ENCODE results near the gene NALCN.

The NALCN gene

GRCh38 chr13:101211261-101211660 is 205.0 kb downstream of the NALCN start:
- Histone ChIP-seq H3K9me3 (ENCODE audit: insufficient read depth, low read depth, low read length) (no peaks in the 10 kb centered on the region), H3K27ac (ENCODE audit: low read length) (no peak overlapping the region), H3K9ac (ENCODE audit: low read depth, low read length) (no peak overlapping the region), H3K4me1 (ENCODE audit: insufficient read depth, low read length) (no peaks in the 10 kb centered on the region), H3K4me3 (ENCODE audit: low read length) (no peak overlapping the region), H3K36me3 (ENCODE audit: insufficient read depth, low read depth, low read length) (no peaks in the 10 kb centered on the region), H3K27me3 (ENCODE audit: insufficient read depth, low read length) (no peaks in the 10 kb centered on the region)

GRCh38 chr13:101210774-101211173 is 205.5 kb downstream of the NALCN start:
- H3K36me3 ChIP-seq (ENCODE audit: insufficient read depth, low read depth, low read length), result no peaks in the 10 kb centered on the region
- no peak overlapping the region for H3K9ac ChIP-seq (ENCODE audit: low read depth, low read length)
- H3K27me3 ChIP-seq (ENCODE audit: insufficient read depth, low read length), result no peaks in the 10 kb centered on the region
- no peaks in the 10 kb centered on the region for H3K4me1 ChIP-seq (ENCODE audit: insufficient read depth, low read length)
- H3K27ac ChIP-seq (ENCODE audit: low read length), result no peak overlapping the region
- H3K4me3 ChIP-seq (ENCODE audit: low read length), result no peak overlapping the region
- H3K9me3 ChIP-seq (ENCODE audit: insufficient read depth, low read depth, low read length), result no peaks in the 10 kb centered on the region

GRCh38 chr13:101209206-101209893 is 207.0 kb downstream of the NALCN start:
- Histone ChIP-seq H3K36me3 (ENCODE audit: insufficient read depth, low read depth, low read length) (no peaks in the 10 kb centered on the region), H3K27ac (ENCODE audit: low read length) (no peak overlapping the region), H3K9ac (ENCODE audit: low read depth, low read length) (no peak overlapping the region), H3K4me3 (ENCODE audit: low read length) (no peak overlapping the region), H3K27me3 (ENCODE audit: insufficient read depth, low read length) (no peaks in the 10 kb centered on the region), H3K4me1 (ENCODE audit: insufficient read depth, low read length) (no peaks in the 10 kb centered on the region), H3K9me3 (ENCODE audit: insufficient read depth, low read depth, low read length) (no peaks in the 10 kb centered on the region)

GRCh38 chr13:101205408-101205807 is 210.9 kb downstream of the NALCN start:
- H3K4me1 ChIP-seq (ENCODE audit: insufficient read depth, low read length), result no peaks in the 10 kb centered on the region
- H3K4me3 ChIP-seq (ENCODE audit: low read length), result no peak overlapping the region
- H3K36me3 ChIP-seq (ENCODE audit: insufficient read depth, low read depth, low read length), result no peaks in the 10 kb centered on the region
- no peak overlapping the region for H3K9ac ChIP-seq (ENCODE audit: low read depth, low read length)
- H3K27ac ChIP-seq (ENCODE audit: low read length), result no peak overlapping the region
- H3K9me3 ChIP-seq (ENCODE audit: insufficient read depth, low read depth, low read length), result no peaks in the 10 kb centered on the region
- H3K27me3 ChIP-seq (ENCODE audit: insufficient read depth, low read length), result no peaks in the 10 kb centered on the region

- Histone ChIP-seq H3K27ac (ENCODE audit: low read length) (no peak overlapping the region), H3K4me3 (ENCODE audit: low read length) (no peak overlapping the region), H3K36me3 (ENCODE audit: insufficient read depth, low read depth, low read length) (no peaks in the 10 kb centered on the region), H3K4me1 (ENCODE audit: insufficient read depth, low read length) (no peaks in the 10 kb centered on the region), H3K9ac (ENCODE audit: low read depth, low read length) (no peak overlapping the region), H3K27me3 (ENCODE audit: insufficient read depth, low read length) (no peaks in the 10 kb centered on the region), H3K9me3 (ENCODE audit: insufficient read depth, low read depth, low read length) (no peaks in the 10 kb centered on the region)
These were observed 211.9 kb downstream of the NALCN start for GRCh38 chr13:101204270-101205020.

GRCh38 chr13:101202590-101202989 is 213.7 kb downstream of the NALCN start:
- Histone ChIP-seq H3K36me3 (ENCODE audit: insufficient read depth, low read depth, low read length) (no peaks in the 10 kb centered on the region), H3K9ac (ENCODE audit: low read depth, low read length) (no peak overlapping the region), H3K27me3 (ENCODE audit: insufficient read depth, low read length) (no peaks in the 10 kb centered on the region)

GRCh38 chr13:101190976-101191375 is 225.3 kb downstream of the NALCN start:
- Histone ChIP-seq H3K9me3 (ENCODE audit: insufficient read depth, low read depth, low read length) (no peaks in the 10 kb centered on the region), H3K4me3 (ENCODE audit: low read length) (no peak overlapping the region), H3K4me1 (ENCODE audit: insufficient read depth, low read length) (no peaks in the 10 kb centered on the region), H3K36me3 (ENCODE audit: insufficient read depth, low read depth, low read length) (no peaks in the 10 kb centered on the region), H3K27ac (ENCODE audit: low read length) (no peak overlapping the region), H3K27me3 (ENCODE audit: insufficient read depth, low read length) (no peaks in the 10 kb centered on the region), H3K9ac (ENCODE audit: low read depth, low read length) (no peak overlapping the region)

More at GRCh38 chr13:101202590-101202989, 213.7 kb downstream of the NALCN start:
- no peak overlapping the region for H3K4me3 ChIP-seq (ENCODE audit: low read length)
- no peak overlapping the region for H3K27ac ChIP-seq (ENCODE audit: low read length)
- H3K4me1 ChIP-seq (ENCODE audit: insufficient read depth, low read length), result no peaks in the 10 kb centered on the region
- no peaks in the 10 kb centered on the region for H3K9me3 ChIP-seq (ENCODE audit: insufficient read depth, low read depth, low read length)

GRCh38 chr13:101190337-101190736 is 226.0 kb downstream of the NALCN start:
- Histone ChIP-seq H3K4me3 (ENCODE audit: low read length) (no peak overlapping the region), H3K9me3 (ENCODE audit: insufficient read depth, low read depth, low read length) (no peaks in the 10 kb centered on the region), H3K27me3 (ENCODE audit: insufficient read depth, low read length) (no peaks in the 10 kb centered on the region), H3K27ac (ENCODE audit: low read length) (no peak overlapping the region), H3K36me3 (ENCODE audit: insufficient read depth, low read depth, low read length) (no peaks in the 10 kb centered on the region), H3K4me1 (ENCODE audit: insufficient read depth, low read length) (peaks cover 2% of the 10 kb centered on the region; the same call in 1 of the 2 replicates), H3K9ac (ENCODE audit: low read depth, low read length) (no peak overlapping the region)

GRCh38 chr13:101185606-101186005 is 230.7 kb downstream of the NALCN start:
- H3K36me3 ChIP-seq (ENCODE audit: insufficient read depth, low read depth, low read length), result no peaks in the 10 kb centered on the region

GRCh38 chr13:101181076-101181685 is 235.1 kb downstream of the NALCN start:
- H3K27me3 ChIP-seq (ENCODE audit: insufficient read depth, low read length), result no peaks in the 10 kb centered on the region
- no peaks in the 10 kb centered on the region for H3K9me3 ChIP-seq (ENCODE audit: insufficient read depth, low read depth, low read length)
- H3K4me1 ChIP-seq (ENCODE audit: insufficient read depth, low read length), result peaks cover 4% of the 10 kb centered on the region; the same call in 1 of the 2 replicates
- H3K27ac ChIP-seq (ENCODE audit: low read length), result no peak overlapping the region
- no peak overlapping the region for H3K4me3 ChIP-seq (ENCODE audit: low read length)
- no peaks in the 10 kb centered on the region for H3K36me3 ChIP-seq (ENCODE audit: insufficient read depth, low read depth, low read length)
- H3K9ac ChIP-seq (ENCODE audit: low read depth, low read length), result no peak overlapping the region

More at GRCh38 chr13:101185606-101186005, 230.7 kb downstream of the NALCN start:
- Histone ChIP-seq H3K27ac (ENCODE audit: low read length) (no peak overlapping the region), H3K4me1 (ENCODE audit: insufficient read depth, low read length) (peaks cover 4% of the 10 kb centered on the region; the same call in 1 of the 2 replicates), H3K4me3 (ENCODE audit: low read length) (no peak overlapping the region), H3K9ac (ENCODE audit: low read depth, low read length) (no peak overlapping the region), H3K27me3 (ENCODE audit: insufficient read depth, low read length) (no peaks in the 10 kb centered on the region), H3K9me3 (ENCODE audit: insufficient read depth, low read depth, low read length) (no peaks in the 10 kb centered on the region)

GRCh38 chr13:101179021-101179420 is 237.3 kb downstream of the NALCN start:
- no peaks in the 10 kb centered on the region for H3K36me3 ChIP-seq (ENCODE audit: insufficient read depth, low read depth, low read length)
- H3K9me3 ChIP-seq (ENCODE audit: insufficient read depth, low read depth, low read length), result no peaks in the 10 kb centered on the region
- no peaks in the 10 kb centered on the region for H3K27me3 ChIP-seq (ENCODE audit: insufficient read depth, low read length)
- no peak overlapping the region for H3K9ac ChIP-seq (ENCODE audit: low read depth, low read length)
- no peaks in the 10 kb centered on the region for H3K4me1 ChIP-seq (ENCODE audit: insufficient read depth, low read length)
- H3K27ac ChIP-seq (ENCODE audit: low read length), result no peak overlapping the region
- no peak overlapping the region for H3K4me3 ChIP-seq (ENCODE audit: low read length)

GRCh38 chr13:101178406-101178805 is 237.9 kb downstream of the NALCN start:
- Histone ChIP-seq H3K9ac (ENCODE audit: low read depth, low read length) (no peak overlapping the region), H3K4me3 (ENCODE audit: low read length) (no peak overlapping the region), H3K9me3 (ENCODE audit: insufficient read depth, low read depth, low read length) (no peaks in the 10 kb centered on the region), H3K27me3 (ENCODE audit: insufficient read depth, low read length) (no peaks in the 10 kb centered on the region), H3K36me3 (ENCODE audit: insufficient read depth, low read depth, low read length) (no peaks in the 10 kb centered on the region), H3K4me1 (ENCODE audit: insufficient read depth, low read length) (no peaks in the 10 kb centered on the region), H3K27ac (ENCODE audit: low read length) (no peak overlapping the region)

Data from iPS-20b (cell line).